ENCODE results near the gene RANGRF.

GRCh38 chr17:8326511-8327302 is 38.2 kb downstream of the RANGRF start:
- TF ChIP-seq CTCF (IDR thresholded peaks at IDR 0.05) (no peak), POLR2A (IDR thresholded peaks at IDR 0.05) (no peak)

Data from body of pancreas (tissue), 4 donors.